Right lobe of liver (tissue), 4 donors: ENCODE measurements around the gene A2ML1.

Source experiments
- CTCF ChIP-seq, 4 donors: fragments of 200-600 bp in 3 of 4; fragments of 450-650 bp in 1 of 4; IDR thresholded peaks; one replicate each; pipeline versions ENCODE4 v1.5.1 to v1.8.0; 2016 to 2022; ENCODE audit warnings: antibody characterized with exemption in 4 of 4, mild to moderate bottlenecking in 2 of 4
- POLR2A ChIP-seq: fragments of 450-650 bp; IDR thresholded peaks from one replicate; pipeline ENCODE4 v1.6.1; 2017; ENCODE audit warnings: antibody characterized with exemption, mild to moderate bottlenecking
- donor health status: DM: no; HTN: no; CAD: no.
- donor health status: DM: no; HTN: no; CAD: no.
- donor health status: DM: no; HTN: yes; CAD: no.

GRCh38 chr12:8866429-8866828 lies 44.0 kb downstream of the A2ML1 start:
- no peak for TF ChIP-seq POLR2A
- TF ChIP-seq CTCF (IDR thresholded peaks at IDR 0.05): no peak
